GM18909 (cell line): ENCODE results near the gene PLGRKT.
"Not testable (repeated sequence)": the region's sequence is repeated elsewhere in the genome, so short reads cannot be mapped to it uniquely, and the experiment has no call there.

Source experiments
- ATAC-seq: cut with Tn5 transposase; IDR thresholded peaks from one replicate; pipeline ENCODE4 v1.9.1; 2021; ENCODE audit warnings: mild to moderate bottlenecking; ENCODE audit not compliant: unreplicated experiment, poor library complexity

Gene PLGRKT

DNA sequence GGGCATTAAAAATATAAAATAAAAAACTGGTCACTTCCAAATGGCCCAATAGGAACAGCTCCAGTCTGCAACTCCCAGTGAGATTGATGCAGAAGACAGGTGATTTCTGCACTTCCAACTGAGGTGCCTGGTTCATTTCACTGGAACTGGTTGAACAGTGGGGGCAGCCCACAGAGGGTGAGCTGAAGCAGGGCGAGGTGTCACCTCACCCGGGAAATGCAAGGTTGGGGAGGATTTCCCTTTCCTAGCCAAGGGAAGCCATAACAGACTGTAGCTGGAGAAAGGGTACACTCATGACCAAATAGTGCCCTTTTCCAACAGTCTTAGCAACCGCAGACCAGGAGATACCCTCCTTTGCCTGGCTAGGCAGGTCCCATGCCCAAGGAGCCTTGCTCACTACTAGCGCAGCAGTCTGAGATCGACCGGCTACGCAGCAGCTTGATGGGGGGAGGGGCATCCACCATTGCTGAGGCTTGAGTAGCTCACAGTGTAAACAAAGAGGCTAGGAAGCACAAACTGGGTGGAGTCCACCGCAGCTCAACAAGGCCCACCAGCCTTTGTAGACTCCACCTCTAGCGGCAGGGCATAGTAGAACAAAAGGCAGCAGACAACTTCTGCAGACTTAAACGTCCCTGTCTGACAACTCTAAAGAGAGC lies 110.7 kb downstream of the PLGRKT start:
- ATAC-seq: no peak

DNA sequence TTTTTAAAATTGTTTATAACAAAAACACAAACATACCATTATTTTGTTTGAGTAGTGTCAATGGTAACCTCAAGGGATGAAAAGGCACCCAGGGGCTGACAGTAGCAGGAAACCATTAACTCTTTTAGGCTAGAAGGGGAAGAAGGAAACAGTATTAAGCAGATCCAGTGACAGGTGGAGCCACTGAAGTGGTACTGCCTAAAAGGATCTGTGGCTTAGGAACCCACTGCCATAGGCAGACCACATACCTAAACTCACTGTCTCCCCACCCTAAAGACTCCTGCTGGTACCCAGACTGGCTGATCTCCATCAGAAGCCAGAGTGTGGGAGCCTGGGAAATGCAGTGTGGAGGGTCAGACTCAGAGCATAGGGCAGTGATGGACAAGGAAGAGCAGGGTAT lies 111.5 kb downstream of the PLGRKT start:
- no peak for ATAC-seq

DNA sequence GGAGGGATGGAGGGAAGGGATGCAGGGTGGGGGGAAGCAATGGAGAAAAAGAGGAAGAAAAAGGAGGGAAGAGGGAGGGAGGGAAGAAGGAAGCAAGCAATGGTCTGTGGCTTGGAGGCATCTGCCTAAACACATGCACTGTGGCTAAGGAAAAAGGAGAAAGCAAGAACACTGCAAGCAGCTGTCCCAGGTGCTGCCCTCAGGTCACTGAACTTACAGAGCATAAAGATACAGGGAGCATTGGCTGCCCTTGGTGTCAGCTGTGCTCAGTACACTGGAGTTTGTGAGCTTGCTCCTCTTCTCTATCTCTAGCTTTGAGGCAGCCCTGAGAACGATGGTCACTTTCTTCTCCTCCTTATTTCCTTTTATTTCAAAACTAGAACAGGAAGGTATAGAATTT lies 116.1 kb downstream of the PLGRKT start:
- not testable (repeated sequence) for ATAC-seq

DNA sequence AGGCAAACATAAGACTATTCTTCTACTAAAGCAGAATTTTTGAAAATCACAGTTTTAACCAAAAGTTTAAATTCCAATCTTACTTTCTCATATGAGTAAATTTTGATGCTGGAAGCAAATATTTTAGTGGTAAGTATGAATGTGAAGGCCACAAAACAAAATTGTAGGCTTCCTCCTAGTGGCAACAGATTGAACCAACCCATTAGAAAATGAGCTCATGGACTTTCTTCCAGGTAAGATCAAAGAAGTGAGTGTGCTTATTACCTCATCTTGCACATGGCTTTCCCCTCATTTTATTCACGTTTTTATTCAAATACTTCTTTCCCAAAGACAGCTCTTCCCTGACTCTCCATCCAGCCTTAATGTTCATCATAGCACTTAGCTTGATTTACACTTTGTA lies 116.7 kb downstream of the PLGRKT start:
- no peak for ATAC-seq

DNA sequence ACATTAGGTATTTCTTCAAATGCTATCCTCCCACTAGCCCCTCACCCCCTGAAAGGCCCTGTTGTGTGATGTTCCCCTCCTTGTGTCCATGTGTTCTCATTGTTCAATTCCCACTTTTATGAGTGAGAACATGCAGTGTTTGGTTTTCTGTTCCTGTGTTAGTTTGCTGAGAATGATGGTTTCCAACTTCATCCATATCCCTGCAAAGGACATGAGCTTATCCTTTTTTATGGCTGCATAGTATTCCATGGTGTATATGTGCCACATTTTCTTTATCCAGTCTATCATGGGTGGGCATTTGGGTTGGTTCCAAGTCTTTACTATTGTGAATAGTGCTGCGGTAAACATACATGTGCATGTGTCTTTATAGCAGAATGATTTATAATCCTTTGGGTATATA lies 121.3 kb downstream of the PLGRKT start:
- ATAC-seq: not testable (repeated sequence)

DNA sequence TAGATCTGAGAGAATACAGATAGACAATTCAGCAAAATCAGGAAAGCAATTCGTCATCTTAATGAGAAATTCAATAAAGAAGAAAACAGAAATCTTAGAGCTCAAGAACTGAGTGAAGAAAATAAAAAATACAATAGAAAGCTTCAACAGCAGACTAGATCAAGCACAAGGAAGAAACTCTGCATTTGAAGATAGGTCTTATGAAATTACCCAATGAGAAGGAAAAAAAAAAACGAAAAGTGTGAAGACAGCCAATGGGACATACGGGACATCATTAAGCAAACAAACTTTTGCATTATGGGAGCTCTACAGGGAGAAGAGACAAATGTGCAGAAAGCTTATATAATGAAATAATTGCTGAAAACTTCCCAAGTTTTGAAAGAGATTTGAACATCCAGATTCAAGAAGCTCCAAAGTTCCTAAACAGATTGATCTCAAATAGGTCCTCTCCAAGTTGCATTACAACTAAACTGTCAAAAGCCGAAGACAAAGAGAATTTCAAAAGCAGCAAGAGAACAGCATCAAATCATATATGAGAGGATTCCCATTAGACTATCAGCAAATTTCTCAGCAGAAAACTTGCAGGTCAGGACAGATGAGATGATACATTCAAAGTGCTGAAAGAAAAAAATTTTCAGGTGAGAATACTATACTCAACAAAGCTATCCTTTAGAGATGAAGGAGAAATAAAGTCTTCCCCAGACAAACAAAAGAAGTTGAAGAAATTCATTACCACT lies 122.4 kb downstream of the PLGRKT start:
- ATAC-seq: no peak

DNA sequence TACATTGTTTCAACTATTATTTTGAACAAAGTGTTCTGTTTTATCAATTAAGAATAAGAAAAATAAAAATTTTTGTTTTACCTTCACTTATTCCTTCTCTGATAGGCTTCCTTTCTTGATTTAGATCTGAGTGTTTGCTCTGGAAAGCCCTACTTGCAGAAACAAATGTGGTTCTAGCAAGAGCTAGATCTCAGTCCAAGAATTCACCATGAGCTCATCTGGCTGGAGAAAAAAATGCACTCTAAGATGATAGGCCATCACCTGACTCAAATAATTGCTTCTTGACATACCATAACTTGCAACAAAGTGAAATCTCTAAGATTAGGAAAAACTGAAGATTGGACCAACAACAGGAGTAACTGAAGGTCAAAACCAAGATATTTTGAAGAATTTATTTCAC lies 126.9 kb downstream of the PLGRKT start:
- no peak for ATAC-seq
